Activated naive CD8-positive, alpha-beta T cell treated with anti-CD3 and anti-CD28 coated beads, Interleukin-2, amount 10 ng/mL, durations not matched to agents 7 days and 5 days (primary cell): ENCODE results near the gene TRIO. TPM values are rescaled to one million over a fixed set of nuclear protein-coding genes. Genes with fewer than 3 reads are reported as not detected.

Source experiments
- ATAC-seq: fragments of 150-1000 bp; cut with Tn5 transposase; one replicate; pipeline ENCODE4 v1.10.0; 2021; ENCODE audit warnings: low read depth, moderate library complexity
- POLR2A ChIA-PET: fragments of 350-600 bp; sonication (Branson Sonifier 250); formaldehyde crosslinking; loops from one replicate; lab custom pipeline; 2021; ENCODE audit warnings: antibody characterized with exemption; lab: Charles Lee
- DNase-seq: peaks from one replicate; pipeline ENCODE4 v3.0.0; 2021
- H3K27ac Mint-ChIP-seq: one replicate; pipeline ENCODE4 v1.8.0; 2022; ENCODE audit warnings: mild to moderate bottlenecking, mixed read lengths
- H3K27me3 Mint-ChIP-seq: one replicate; pipeline ENCODE4 v1.8.0; 2022; ENCODE audit warnings: mild to moderate bottlenecking, moderate library complexity, mixed read lengths
- H3K36me3 Mint-ChIP-seq: one replicate; pipeline ENCODE4 v1.8.0; 2021; ENCODE audit warnings: mild to moderate bottlenecking, mixed read lengths
- H3K4me1 Mint-ChIP-seq: one replicate; pipeline ENCODE4 v1.8.0; 2021; ENCODE audit warnings: mixed read lengths
- H3K4me3 Mint-ChIP-seq: one replicate; pipeline ENCODE4 v1.8.0; 2022; ENCODE audit warnings: mild to moderate bottlenecking, moderate library complexity, mixed read lengths
- H3K9me3 Mint-ChIP-seq: one replicate; pipeline ENCODE4 v1.8.0; 2021; ENCODE audit warnings: mixed read lengths
- total RNA-seq, 2 experiments: library from RNA; stranded (reverse); gene quantifications; one replicate each; pipeline ENCODE4 v1.2.3, GENCODE V29; 2021

Gene TRIO
- total RNA-seq, 2 experiments from 2014 or later, result 7.7 to 7.9 TPM

DNA sequence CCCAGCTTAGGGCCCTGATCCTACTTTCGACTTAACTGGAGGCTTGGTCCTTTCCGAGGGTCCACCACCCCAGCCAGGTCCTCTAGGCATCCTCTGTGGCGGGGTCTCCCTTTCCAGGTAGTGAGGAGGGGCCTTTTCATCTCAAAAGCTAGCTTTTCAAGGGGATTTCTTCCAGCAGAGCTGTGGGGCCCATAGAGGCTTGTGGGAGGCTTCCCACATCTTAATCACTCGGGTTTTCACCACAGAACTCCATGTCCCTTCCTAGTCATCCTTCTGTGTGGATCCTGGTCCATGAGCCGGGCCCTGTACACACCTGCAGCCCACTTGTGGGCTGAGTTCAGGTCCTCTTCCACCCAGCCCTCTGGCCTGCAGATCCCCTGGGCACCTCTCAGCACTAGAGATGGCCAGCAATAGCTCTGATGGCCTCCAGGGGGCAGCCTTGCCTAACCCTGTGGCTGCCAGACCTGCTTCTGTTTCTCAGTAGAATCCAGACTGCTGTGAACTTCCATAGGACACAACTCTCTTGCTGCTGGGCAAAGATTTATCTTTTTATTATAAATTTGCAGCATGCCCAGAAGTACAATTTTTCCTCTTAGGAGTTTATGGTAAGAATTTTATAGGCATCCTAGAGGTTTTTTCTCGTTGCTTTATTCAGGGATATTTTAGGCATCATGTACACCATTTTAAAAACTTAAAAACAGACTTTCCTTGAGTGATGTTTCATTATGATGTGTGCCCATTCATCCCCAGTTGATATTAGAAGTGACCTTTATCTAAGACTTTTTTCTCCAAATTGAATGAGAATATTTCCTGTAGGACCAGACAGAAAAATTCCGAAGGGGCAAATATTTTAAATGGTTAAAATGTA, 208.9 kb downstream of the TRIO start:
- Mint-ChIP-seq H3K9me3 (no peaks in the 10 kb centered on the region), H3K36me3 (no peaks in the 10 kb centered on the region), H3K27ac (no peak overlapping the region), H3K4me3 (no peak overlapping the region), H3K27me3 (peaks cover 14% of the 10 kb centered on the region), H3K4me1 (peaks cover 11% of the 10 kb centered on the region)
- POLR2A ChIA-PET, result no interaction called here
- peak; percentile 96 for ATAC-seq
- peak; percentile 72 for DNase-seq

- POLR2A ChIA-PET, result no interaction called here
- H3K4me3 Mint-ChIP-seq, result no peak overlapping the region
- no peak overlapping the region for H3K27ac Mint-ChIP-seq
- H3K9me3 Mint-ChIP-seq, result no peaks in the 10 kb centered on the region
- no peaks in the 10 kb centered on the region for H3K36me3 Mint-ChIP-seq
- DNase-seq, result no peak
- no peak for ATAC-seq
- H3K27me3 Mint-ChIP-seq, result peaks cover 14% of the 10 kb centered on the region
- H3K4me1 Mint-ChIP-seq, result peaks cover 17% of the 10 kb centered on the region
These were observed 210.8 kb downstream of the TRIO start for GRCh38 chr5:14353726-14354474.

DNA sequence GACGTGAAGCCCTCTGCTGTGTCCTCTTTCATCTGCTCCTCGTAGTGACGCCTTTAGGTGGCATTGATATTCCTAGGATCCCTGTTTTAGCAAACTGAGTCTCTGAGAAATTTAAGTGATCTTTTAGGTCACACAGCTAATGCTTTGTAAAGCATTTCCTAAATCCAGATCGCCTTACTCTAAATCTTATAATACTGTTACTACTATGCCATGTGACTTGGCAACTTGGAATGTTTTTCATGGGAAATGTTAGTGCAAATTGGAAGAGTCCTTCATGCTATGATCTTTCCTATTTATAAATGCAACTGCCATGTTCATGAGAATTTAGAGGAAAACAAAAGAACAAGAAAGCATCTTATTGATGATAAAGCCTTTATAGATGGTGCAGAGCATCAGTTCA, 212.2 kb downstream of the TRIO start:
- no peaks in the 10 kb centered on the region for H3K9me3 Mint-ChIP-seq
- POLR2A ChIA-PET, result no interaction called here
- H3K4me1 Mint-ChIP-seq, result peaks cover 19% of the 10 kb centered on the region
- ATAC-seq (no peak), DNase-seq (no peak)
- H3K27ac Mint-ChIP-seq, result no peak overlapping the region
- H3K27me3 Mint-ChIP-seq, result peaks cover 14% of the 10 kb centered on the region
- H3K36me3 Mint-ChIP-seq, result no peaks in the 10 kb centered on the region
- no peak overlapping the region for H3K4me3 Mint-ChIP-seq

- no peaks in the 10 kb centered on the region for H3K36me3 Mint-ChIP-seq
- no peak overlapping the region for H3K27ac Mint-ChIP-seq
- H3K27me3 Mint-ChIP-seq, result peaks cover 11% of the 10 kb centered on the region
- DNase-seq (no peak), ATAC-seq (no peak)
- H3K4me1 Mint-ChIP-seq, result peaks cover 19% of the 10 kb centered on the region
- no peak overlapping the region for H3K4me3 Mint-ChIP-seq
- POLR2A ChIA-PET, result interaction anchor here (0.6 kb wide), 1 partner anchor 291 kb away, joined by 3 read pairs; no protein-coding TSS in a partner anchor
- no peaks in the 10 kb centered on the region for H3K9me3 Mint-ChIP-seq
These were observed 213.2 kb downstream of the TRIO start for GRCh38 chr5:14356305-14356704.

DNA sequence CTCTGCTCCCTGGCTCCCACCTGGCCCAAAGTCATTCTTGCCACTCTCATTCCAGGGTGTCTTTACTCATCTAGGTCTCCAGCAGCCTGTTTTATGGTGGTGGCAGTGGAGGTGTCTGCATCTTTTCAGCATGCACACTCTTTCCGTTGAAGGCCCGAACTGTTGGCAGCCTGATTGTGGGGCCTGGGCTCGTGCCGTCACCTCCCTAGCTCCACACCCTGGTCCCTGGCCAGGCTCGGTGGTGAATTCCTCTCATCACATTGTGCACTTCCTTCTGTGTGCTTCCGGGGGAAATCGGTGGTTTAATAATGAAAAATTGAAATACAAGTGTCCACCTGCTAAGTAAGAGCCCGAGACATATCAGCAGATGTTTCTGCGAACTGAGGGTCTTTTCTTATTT, 214.3 kb downstream of the TRIO start:
- POLR2A ChIA-PET, result no interaction called here
- H3K4me3 Mint-ChIP-seq, result no peak overlapping the region
- H3K4me1 Mint-ChIP-seq, result peaks cover 19% of the 10 kb centered on the region
- peaks cover 8% of the 10 kb centered on the region for H3K27me3 Mint-ChIP-seq
- no peaks in the 10 kb centered on the region for H3K9me3 Mint-ChIP-seq
- H3K36me3 Mint-ChIP-seq, result no peaks in the 10 kb centered on the region
- DNase-seq, result no peak
- no peak for ATAC-seq
- H3K27ac Mint-ChIP-seq, result no peak overlapping the region

- Mint-ChIP-seq H3K4me1 (peaks cover 19% of the 10 kb centered on the region), H3K9me3 (no peaks in the 10 kb centered on the region), H3K27ac (no peak overlapping the region), H3K4me3 (no peak overlapping the region), H3K36me3 (no peaks in the 10 kb centered on the region), H3K27me3 (peaks cover 8% of the 10 kb centered on the region)
- DNase-seq (no peak), ATAC-seq (no peak)
- POLR2A ChIA-PET, result interaction anchor here (0.5 kb wide), 1 partner anchor 303 kb away, joined by 3 read pairs; no protein-coding TSS in a partner anchor
These were observed 214.7 kb downstream of the TRIO start for GRCh38 chr5:14357851-14358250.

DNA sequence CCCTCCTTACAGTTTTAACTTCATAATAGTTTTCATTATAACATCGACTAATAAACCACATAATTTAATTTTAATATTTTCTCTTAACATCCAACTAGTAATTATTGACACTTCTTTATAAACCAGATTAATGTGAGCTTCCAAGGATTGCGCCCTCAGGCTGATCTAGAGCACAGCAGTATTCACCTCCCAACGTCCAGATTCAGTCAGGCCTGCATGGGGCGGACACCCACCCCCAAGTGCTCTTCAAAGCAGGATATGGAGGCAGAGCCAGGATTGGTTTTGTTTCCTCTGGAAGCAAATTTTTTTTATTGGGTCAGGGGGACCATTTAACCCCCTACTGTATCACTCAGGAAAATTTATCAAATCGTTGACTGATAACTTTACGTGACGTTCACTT, 215.4 kb downstream of the TRIO start:
- POLR2A ChIA-PET, result no interaction called here
- Mint-ChIP-seq H3K4me3 (no peak overlapping the region), H3K27ac (no peak overlapping the region), H3K36me3 (no peaks in the 10 kb centered on the region), H3K4me1 (peaks cover 19% of the 10 kb centered on the region), H3K27me3 (peaks cover 8% of the 10 kb centered on the region), H3K9me3 (no peaks in the 10 kb centered on the region)
- DNase-seq (no peak), ATAC-seq (no peak)

GRCh38 chr5:14359069-14360043, 216.2 kb downstream of the TRIO start:
- Mint-ChIP-seq H3K9me3 (no peaks in the 10 kb centered on the region), H3K4me1 (peaks cover 21% of the 10 kb centered on the region), H3K27ac (no peak overlapping the region), H3K36me3 (no peaks in the 10 kb centered on the region), H3K27me3 (peaks cover 8% of the 10 kb centered on the region), H3K4me3 (no peak overlapping the region)
- POLR2A ChIA-PET, result no interaction called here
- no peak for ATAC-seq
- DNase-seq, result no peak

DNA sequence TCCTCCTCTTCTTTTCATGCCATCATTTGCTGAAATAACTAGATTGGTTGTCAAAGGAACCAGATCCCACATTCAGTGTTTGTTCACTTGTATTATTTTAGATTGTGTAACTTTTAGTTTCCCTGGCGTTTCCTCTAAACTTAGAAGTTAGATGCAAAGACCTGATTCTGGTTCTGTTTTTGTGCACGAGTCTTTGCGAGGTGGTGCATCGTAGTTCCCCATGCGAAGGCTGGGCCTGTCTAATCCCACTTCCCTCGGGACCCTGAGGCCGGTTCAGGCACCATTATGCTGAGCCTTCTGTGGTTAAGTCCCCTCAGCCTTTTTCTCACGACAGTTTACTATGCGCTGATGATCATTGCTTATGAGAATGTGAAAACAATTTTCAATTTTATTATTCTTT, 219.3 kb downstream of the TRIO start:
- Mint-ChIP-seq H3K27ac (no peak overlapping the region), H3K4me1 (peaks cover 34% of the 10 kb centered on the region), H3K36me3 (peaks cover 1% of the 10 kb centered on the region), H3K27me3 (peaks cover 3% of the 10 kb centered on the region), H3K9me3 (no peaks in the 10 kb centered on the region), H3K4me3 (no peak overlapping the region)
- ATAC-seq (no peak), DNase-seq (no peak)
- POLR2A ChIA-PET, result interaction anchor here (1.0 kb wide), 1 partner anchor 286 kb away, joined by 8 read pairs; no protein-coding TSS in a partner anchor

DNA sequence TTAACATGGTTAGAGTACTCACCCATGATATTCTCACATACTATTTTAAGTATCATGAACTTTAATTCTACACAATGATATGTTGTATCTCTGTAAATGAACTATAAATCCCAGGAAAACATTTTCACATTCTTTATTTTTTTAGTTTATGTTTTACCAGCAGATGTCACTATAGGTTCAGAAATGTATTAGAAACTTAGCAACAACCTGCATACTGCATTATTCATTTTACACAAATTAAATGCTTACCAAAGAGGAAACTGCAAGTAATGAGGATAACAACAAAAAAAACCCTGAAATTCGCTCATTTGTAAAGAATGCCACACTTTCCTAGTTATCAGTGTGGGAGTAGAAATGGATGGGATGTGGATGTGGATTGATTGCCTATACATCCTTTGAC, 221.0 kb downstream of the TRIO start:
- Mint-ChIP-seq H3K36me3 (peaks cover 3% of the 10 kb centered on the region), H3K4me1 (peaks cover 45% of the 10 kb centered on the region), H3K27ac (peak overlapping the region; percentile 89), H3K27me3 (peaks cover 3% of the 10 kb centered on the region), H3K9me3 (no peaks in the 10 kb centered on the region), H3K4me3 (peak overlapping the region; percentile 56)
- DNase-seq (no peak), ATAC-seq (no peak)
- POLR2A ChIA-PET, result interaction anchor here (2.7 to 3.5 kb wide), 3 partner anchors 218 to 284 kb away, joined by 12 to 27 read pairs (median 23); partner anchors contain the start of gene OTULINL

GRCh38 chr5:14364576-14365472, 221.7 kb downstream of the TRIO start:
- no peak for DNase-seq
- no peak for ATAC-seq
- POLR2A ChIA-PET, result interaction anchor here (0.7 to 3.5 kb wide), 7 partner anchors 33 to 299 kb away, joined by 3 to 27 read pairs (median 6); partner anchors contain the start of gene OTULINL
- Mint-ChIP-seq H3K27ac (peak overlapping the region; percentile 89), H3K36me3 (peaks cover 3% of the 10 kb centered on the region), H3K27me3 (peaks cover 2% of the 10 kb centered on the region), H3K4me1 (peaks cover 52% of the 10 kb centered on the region), H3K9me3 (no peaks in the 10 kb centered on the region), H3K4me3 (peak overlapping the region; percentile 56)
